MCF 10A (cell line): ENCODE measurements around the gene TAOK1. TPM values are rescaled to one million over a fixed set of nuclear protein-coding genes. Genes with fewer than 3 reads are reported as not detected.

Source experiments
- BruUV-seq: library from RNA; stranded (reverse); fragments of 400-500 nt; replicated peaks from 2 replicates; lab custom pipeline; 2021; lab: Mats Ljungman, UMichigan
- CTCF ChIA-PET: fragments of 300-600 bp; sonication (Branson Sonifier 250); formaldehyde crosslinking; extraction: SDS; loops from one replicate; lab custom pipeline; 2021; ENCODE audit warnings: antibody characterized with exemption, inconsistent platforms; lab: Yijun Ruan, JAX
- POLR2A ChIA-PET: fragments of 300-600, 350-650 bp; sonication (Branson Sonifier 250); formaldehyde crosslinking; extraction: SDS; loops from one replicate; lab custom pipeline; 2020; ENCODE audit warnings: antibody characterized with exemption, inconsistent platforms; lab: Yijun Ruan, JAX
- DNase-seq: peaks from one replicate; pipeline ENCODE4 v3.0.0-alpha.2; 2018; ENCODE audit not compliant: unreplicated experiment
- H3K27ac Mint-ChIP-seq: one replicate; pipeline ENCODE4 v1.8.0; 2022; ENCODE audit warnings: mild to moderate bottlenecking, low read depth, mixed read lengths; ENCODE audit not compliant: unreplicated experiment
- H3K27me3 Mint-ChIP-seq: one replicate; pipeline ENCODE4 v1.8.0; 2022; ENCODE audit warnings: mixed read lengths; ENCODE audit not compliant: insufficient read depth, unreplicated experiment
- H3K36me3 Mint-ChIP-seq: one replicate; pipeline ENCODE4 v1.8.0; 2022; ENCODE audit warnings: mild to moderate bottlenecking, moderate library complexity, mixed read lengths; ENCODE audit not compliant: insufficient read depth, unreplicated experiment
- H3K4me1 Mint-ChIP-seq: one replicate; pipeline ENCODE4 v1.8.0; 2022; ENCODE audit warnings: mixed read lengths; ENCODE audit not compliant: insufficient read depth, unreplicated experiment
- H3K4me3 Mint-ChIP-seq: one replicate; pipeline ENCODE4 v1.8.0; 2022; ENCODE audit warnings: mild to moderate bottlenecking, moderate library complexity, mixed read lengths; ENCODE audit not compliant: unreplicated experiment
- H3K9me3 Mint-ChIP-seq: one replicate; pipeline ENCODE4 v1.8.0; 2022; ENCODE audit warnings: mixed read lengths; ENCODE audit not compliant: unreplicated experiment
- intact Hi-C: fragments of 100-400 bp; cut with micrococcal nuclease; formaldehyde crosslinking; loops from 2 replicates; pipeline ENCODE4 v1.14.1; 2022
- total RNA-seq: library from RNA; stranded (reverse); gene quantifications from 2 replicates; pipeline ENCODE4 v1.2.3, GENCODE V29; 2022
- TF ChIP-seq, protein P1 (sequence below): fragments of 200-600 bp; IDR thresholded peaks from one replicate; pipeline ENCODE4 v1.8.0; 2022; ENCODE audit warnings: antibody characterized with exemption, mild to moderate bottlenecking; ENCODE audit not compliant: unreplicated experiment

TAOK1 gene
- total RNA-seq, 1 experiment from 2014 or later: 68.7 TPM

GRCh38 chr17:29559640-29560039, 169.5 kb downstream of the TAOK1 start:
- TF ChIP-seq, protein P1, sequence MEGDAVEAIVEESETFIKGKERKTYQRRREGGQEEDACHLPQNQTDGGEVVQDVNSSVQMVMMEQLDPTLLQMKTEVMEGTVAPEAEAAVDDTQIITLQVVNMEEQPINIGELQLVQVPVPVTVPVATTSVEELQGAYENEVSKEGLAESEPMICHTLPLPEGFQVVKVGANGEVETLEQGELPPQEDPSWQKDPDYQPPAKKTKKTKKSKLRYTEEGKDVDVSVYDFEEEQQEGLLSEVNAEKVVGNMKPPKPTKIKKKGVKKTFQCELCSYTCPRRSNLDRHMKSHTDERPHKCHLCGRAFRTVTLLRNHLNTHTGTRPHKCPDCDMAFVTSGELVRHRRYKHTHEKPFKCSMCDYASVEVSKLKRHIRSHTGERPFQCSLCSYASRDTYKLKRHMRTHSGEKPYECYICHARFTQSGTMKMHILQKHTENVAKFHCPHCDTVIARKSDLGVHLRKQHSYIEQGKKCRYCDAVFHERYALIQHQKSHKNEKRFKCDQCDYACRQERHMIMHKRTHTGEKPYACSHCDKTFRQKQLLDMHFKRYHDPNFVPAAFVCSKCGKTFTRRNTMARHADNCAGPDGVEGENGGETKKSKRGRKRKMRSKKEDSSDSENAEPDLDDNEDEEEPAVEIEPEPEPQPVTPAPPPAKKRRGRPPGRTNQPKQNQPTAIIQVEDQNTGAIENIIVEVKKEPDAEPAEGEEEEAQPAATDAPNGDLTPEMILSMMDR: no peak
- ChIA-PET CTCF (interaction anchor here (0.6 to 1.1 kb wide), 3 partner anchors 66 to 377 kb away, joined by 3 to 6 read pairs (median 3); no protein-coding TSS in a partner anchor), POLR2A (interaction anchor here (0.6 kb wide), 1 partner anchor 173 kb away, joined by 3 read pairs; no protein-coding TSS in a partner anchor)
- Mint-ChIP-seq H3K9me3 (no peaks in the 10 kb centered on the region), H3K27me3 (no peaks in the 10 kb centered on the region), H3K36me3 (no peaks in the 10 kb centered on the region), H3K4me3 (no peak overlapping the region), H3K27ac (no peak overlapping the region), H3K4me1 (no peaks in the 10 kb centered on the region)
- intact Hi-C loops: no loop called here
- no peak for DNase-seq
- BruUV-seq: no TSS peak

GRCh38 chr17:29560316-29560715, 170.2 kb downstream of the TAOK1 start:
- Mint-ChIP-seq H3K9me3 (no peaks in the 10 kb centered on the region), H3K27me3 (no peaks in the 10 kb centered on the region), H3K36me3 (no peaks in the 10 kb centered on the region), H3K4me1 (no peaks in the 10 kb centered on the region), H3K27ac (no peak overlapping the region), H3K4me3 (no peak overlapping the region)
- BruUV-seq: no TSS peak
- no peak for DNase-seq
- ChIA-PET POLR2A (interaction anchor here (0.6 kb wide), 1 partner anchor 174 kb away, joined by 3 read pairs; no protein-coding TSS in a partner anchor), CTCF (interaction anchor here (0.6 to 1.1 kb wide), 2 partner anchors 65 to 189 kb away, joined by 3 to 6 read pairs; no protein-coding TSS in a partner anchor)
- intact Hi-C loops: no loop called here
- TF ChIP-seq, protein P1: no peak

- POLR2A ChIA-PET: no interaction called here
- no peaks in the 10 kb centered on the region for H3K27me3 Mint-ChIP-seq
These were observed 171.7 kb downstream of the TAOK1 start for GRCh38 chr17:29561554-29562517.

More at GRCh38 chr17:29561554-29562517, 171.7 kb downstream of the TAOK1 start:
- H3K4me1 Mint-ChIP-seq: no peaks in the 10 kb centered on the region
- H3K9me3 Mint-ChIP-seq: no peaks in the 10 kb centered on the region
- CTCF ChIA-PET: interaction anchor here (0.6 to 1.0 kb wide), 5 partner anchors 19 to 198 kb away, joined by 3 to 6 read pairs (median 4); no protein-coding TSS in a partner anchor
- TF ChIP-seq, protein P1: no peak
- no peak for DNase-seq
- intact Hi-C loops: no loop called here
- no TSS peak for BruUV-seq
- H3K27ac Mint-ChIP-seq: no peak overlapping the region
- no peaks in the 10 kb centered on the region for H3K36me3 Mint-ChIP-seq
- H3K4me3 Mint-ChIP-seq: no peak overlapping the region
